Neuronal stem cell (in vitro differentiated cells): ENCODE results near the gene RDH12. TPM values are rescaled to one million over a fixed set of nuclear protein-coding genes. Genes with fewer than 3 reads are reported as not detected.

Experiments used
- DNase-seq: peaks from one replicate; pipeline ENCODE4 v3.0.0-alpha.2; 2013; ENCODE audit warnings: low spot score
- H2AFZ ChIP-seq: one replicate; pipeline ENCODE4 v1.6.1; 2013; ENCODE audit warnings: mild to moderate bottlenecking, low read length, inconsistent platforms
- H2AK5ac ChIP-seq: 2 replicates; pipeline ENCODE4 v1.6.1; 2013; ENCODE audit warnings: low read depth, mild to moderate bottlenecking, inconsistent platforms, low read length, moderate library complexity, mixed read lengths
- H2BK120ac ChIP-seq: 2 replicates; pipeline ENCODE4 v1.6.1; 2013; ENCODE audit warnings: low read depth, mild to moderate bottlenecking, inconsistent platforms, low read length, moderate library complexity, mixed read lengths
- H2BK12ac ChIP-seq: one replicate; pipeline ENCODE4 v1.6.1; 2013; ENCODE audit warnings: low read length, inconsistent platforms
- H2BK15ac ChIP-seq: 2 replicates; pipeline ENCODE4 v1.6.1; 2013; ENCODE audit warnings: mild to moderate bottlenecking, low read length, inconsistent platforms, mixed read lengths
- H2BK5ac ChIP-seq: one replicate; pipeline ENCODE4 v1.6.1; 2013; ENCODE audit warnings: inconsistent platforms, mild to moderate bottlenecking, low read length, moderate library complexity
- H3K14ac ChIP-seq: one replicate; pipeline ENCODE4 v1.6.1; 2013; ENCODE audit warnings: low read length, inconsistent platforms
- H3K18ac ChIP-seq: 2 replicates; pipeline ENCODE4 v1.6.1; 2013; ENCODE audit warnings: low read length, inconsistent platforms
- H3K23ac ChIP-seq: 2 replicates; pipeline ENCODE4 v1.6.1; 2013; ENCODE audit warnings: low read depth, mild to moderate bottlenecking, mixed read lengths, low read length, inconsistent platforms; ENCODE audit not compliant: poor library complexity
- H3K27ac ChIP-seq: replicated peaks from 3 replicates; pipeline ENCODE4 v1.5.1; 2013; ENCODE audit warnings: low read length, inconsistent platforms
- H3K27me3 ChIP-seq, 3 experiments: 2 replicates each; pipeline ENCODE4 v1.6.1; 2013; ENCODE audit warnings: low read length in 3 of 3, mild to moderate bottlenecking in 2 of 3, inconsistent platforms in 1 of 3, low read depth in 1 of 3, mixed read lengths in 1 of 3, moderate library complexity in 1 of 3; ENCODE audit not compliant: control insufficient read depth in 3 of 3, insufficient read depth in 3 of 3
- H3K36me3 ChIP-seq, 2 donors: replicated peaks in 1 of 2; 2 replicates each; pipeline ENCODE4 v1.6.1; 2013; ENCODE audit warnings: low read length in 2 of 2; ENCODE audit not compliant: control insufficient read depth in 2 of 2, insufficient read depth in 2 of 2
- H3K4ac ChIP-seq: 2 replicates; pipeline ENCODE4 v1.6.1; 2013; ENCODE audit warnings: inconsistent platforms, mild to moderate bottlenecking, low read length, moderate library complexity
- H3K4me1 ChIP-seq, 2 donors: 1 replicate in 1 of 2; 2 replicates in 1 of 2; pipeline ENCODE4 v1.6.1; 2013; ENCODE audit warnings: low read length in 2 of 2, low read depth in 1 of 2; ENCODE audit not compliant: control insufficient read depth in 2 of 2, insufficient read depth in 1 of 2
- H3K4me2 ChIP-seq: one replicate; pipeline ENCODE4 v1.6.1; 2013; ENCODE audit warnings: mild to moderate bottlenecking, low read length, inconsistent platforms; ENCODE audit not compliant: insufficient read depth, poor library complexity, severe bottlenecking
- H3K4me3 ChIP-seq, 2 donors: 2 replicates each; pipeline ENCODE4 v1.5.1; 2013; ENCODE audit warnings: low read length in 2 of 2, mild to moderate bottlenecking in 2 of 2, inconsistent platforms in 1 of 2, moderate library complexity in 1 of 2
- H3K79me1 ChIP-seq: one replicate; pipeline ENCODE4 v1.6.1; 2013; ENCODE audit warnings: low read depth, mild to moderate bottlenecking, inconsistent platforms, low read length, moderate library complexity
- H3K9ac ChIP-seq: one replicate; pipeline ENCODE4 v1.6.1; 2013; ENCODE audit warnings: mild to moderate bottlenecking, low read depth, low read length, inconsistent platforms; ENCODE audit not compliant: poor library complexity
- H3K9me3 ChIP-seq, 2 donors: replicated peaks in 1 of 2; 2 replicates each; pipeline versions ENCODE3 to v1.6.1; 2013; ENCODE audit warnings: low read length in 2 of 2, mild to moderate bottlenecking in 2 of 2, inconsistent platforms in 1 of 2, low read depth in 1 of 2, mixed read lengths in 1 of 2, moderate library complexity in 1 of 2; ENCODE audit not compliant: control insufficient read depth in 2 of 2, insufficient read depth in 1 of 2
- H4K8ac ChIP-seq: one replicate; pipeline ENCODE4 v1.6.1; 2013; ENCODE audit warnings: low read depth, mild to moderate bottlenecking, inconsistent platforms, low read length, moderate library complexity
- H4K91ac ChIP-seq: one replicate; pipeline ENCODE4 v1.6.1; 2013; ENCODE audit warnings: low read length, low read depth, mild to moderate bottlenecking, inconsistent platforms; ENCODE audit not compliant: poor library complexity
- WGBS, 2 donors: extraction: QIAGEN DNeasy Blood & Tissue Kit; methylation state at CpG; one replicate each; pipeline ENCODE4 v1.1.7; 2013; ENCODE audit warnings: missing lambda C conversion rate in 2 of 2, mixed read lengths in 1 of 2; ENCODE audit not compliant: insufficient read length in 2 of 2, insufficient replicate concordance in 1 of 2; ENCODE audit errors: extremely low coverage in 2 of 2; 5-methylcytosine and 5-hydroxymethylcytosine counted together
- small RNA-seq: library from polyadenylated mRNA; stranded (forward); fragments of <200 nt; extraction: miRNeasy Mini kit (QIAGEN cat#:217004); gene quantifications from one replicate; pipeline ENCODE3, GENCODE V24; 2013; ENCODE audit not compliant: insufficient read depth

The RDH12 gene

DNA sequence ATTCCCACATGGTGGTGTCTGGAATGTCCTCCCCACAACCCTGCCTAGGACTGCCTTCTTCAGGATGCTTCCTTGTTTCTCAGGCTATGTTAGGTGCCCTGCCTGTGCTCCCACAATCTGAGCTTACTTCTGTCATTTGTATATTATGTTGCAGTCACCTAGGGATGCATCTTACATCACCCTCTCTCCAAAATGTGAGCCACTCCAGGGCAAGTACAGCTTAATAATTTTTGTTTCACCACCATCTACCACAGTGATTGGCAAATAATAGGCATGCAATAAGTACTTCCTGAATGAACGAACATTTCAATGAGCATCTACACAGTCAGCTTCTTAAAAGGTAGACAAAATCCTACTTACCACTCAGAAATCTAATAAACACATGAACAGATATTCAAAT, 77.1 kb downstream of the RDH12 start:
- Histone ChIP-seq H3K27ac (no peak overlapping the region), H4K91ac (no peak overlapping the region), H4K8ac (no peak overlapping the region), H2BK12ac (no peak overlapping the region), H3K23ac (no peak overlapping the region), H3K79me1 (no peaks in the 10 kb centered on the region), H3K14ac (no peak overlapping the region), H2BK5ac (no peak overlapping the region), H3K18ac (no peak overlapping the region), H3K9me3 (no peaks in the 10 kb centered on the region), H3K4me2 (no peak overlapping the region), H3K4ac (no peak overlapping the region), H3K36me3 (peaks cover 40 to 97% of the 10 kb centered on the region in 2 donors), H3K4me1 (no peaks in the 10 kb centered on the region), H3K27me3 (peaks cover 0 to 2% (median 0%) of the 10 kb centered on the region in 3 experiments), H2AFZ (no peak overlapping the region), H2BK15ac (no peak overlapping the region), H2AK5ac (no peak overlapping the region), H3K4me3 (no peak overlapping the region), H2BK120ac (no peak overlapping the region), H3K9ac (no peak overlapping the region)
- no peak for DNase-seq
- WGBS, 2 donors, result no CpG with 5 or more reads among the region's 1 CpG

DNA sequence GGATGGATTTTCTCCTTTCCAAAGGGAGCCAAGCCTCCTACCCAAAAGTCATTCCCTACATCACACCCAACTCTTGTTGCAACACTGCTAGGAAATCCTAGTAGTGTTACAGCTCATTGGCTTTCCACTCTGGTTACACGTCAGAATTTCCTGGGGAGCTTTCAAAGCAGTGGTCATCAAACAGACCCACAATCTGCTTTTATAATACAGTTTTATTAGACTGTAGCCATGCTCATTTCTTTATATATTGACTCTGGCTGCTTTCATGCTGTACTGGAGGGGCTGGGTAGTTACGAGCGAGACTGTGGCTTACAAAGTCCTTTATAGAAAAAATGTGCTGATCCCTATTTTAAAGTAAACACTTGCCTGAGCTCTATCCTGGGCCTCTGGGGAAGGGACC, 80.4 kb downstream of the RDH12 start:
- Histone ChIP-seq H3K9me3 (no peaks in the 10 kb centered on the region), H2AK5ac (no peak overlapping the region), H3K18ac (no peak overlapping the region), H4K8ac (no peak overlapping the region), H3K9ac (no peak overlapping the region), H2BK120ac (no peak overlapping the region), H2AFZ (no peak overlapping the region), H3K4me3 (no peak overlapping the region), H3K14ac (no peak overlapping the region), H4K91ac (no peak overlapping the region), H3K79me1 (no peaks in the 10 kb centered on the region), H3K4me2 (no peak overlapping the region), H3K4me1 (no peaks in the 10 kb centered on the region), H3K27me3 (no peaks in the 10 kb centered on the region), H2BK5ac (no peak overlapping the region), H2BK15ac (no peak overlapping the region), H3K23ac (no peak overlapping the region), H3K36me3 (peaks cover 41 to 96% of the 10 kb centered on the region in 2 donors), H3K4ac (no peak overlapping the region), H3K27ac (no peak overlapping the region), H2BK12ac (no peak overlapping the region)
- WGBS, 2 donors, result no CpG with 5 or more reads among the region's 3 CpGs
- DNase-seq, result no peak

Small RNA genes lying within 50 kb of the gene (small RNA-seq; reads per million reads assigned to genes)
- gene AL049779.3 (not detected), gene RN7SL369P (not detected), gene RNA5SP386 (not detected)
